ENCODE measurements around the gene TRAF3.
"Not testable (repeated sequence)": the region's sequence is repeated elsewhere in the genome, so short reads cannot be mapped to it uniquely, and the experiment has no call there.

Gene TRAF3

GRCh38 chr14:102891556-102891955 is 114.3 kb downstream of the TRAF3 start:
- DNase-seq (ENCODE audit: low read depth), result peak; percentile 51

- no peak for DNase-seq (ENCODE audit: low read depth)
These were observed 115.4 kb downstream of the TRAF3 start for GRCh38 chr14:102892651-102893050.

- DNase-seq (ENCODE audit: low read depth), result peak; percentile 91
These were observed 116.2 kb downstream of the TRAF3 start for GRCh38 chr14:102893452-102893851.

- DNase-seq (ENCODE audit: low read depth), result not testable (repeated sequence)
These were observed 119.5 kb downstream of the TRAF3 start for GRCh38 chr14:102896735-102897134.

GRCh38 chr14:102897299-102898027 is 120.2 kb downstream of the TRAF3 start:
- DNase-seq (ENCODE audit: low read depth), result no peak

- DNase-seq (ENCODE audit: low read depth), result no peak
These were observed 121.0 kb downstream of the TRAF3 start for GRCh38 chr14:102898298-102898697.

- no peak for DNase-seq (ENCODE audit: low read depth)
These were observed 121.7 kb downstream of the TRAF3 start for GRCh38 chr14:102898776-102899515.

- no peak for DNase-seq (ENCODE audit: low read depth)
These were observed 122.3 kb downstream of the TRAF3 start for GRCh38 chr14:102899516-102899900.

- no peak for DNase-seq (ENCODE audit: low read depth)
These were observed 123.7 kb downstream of the TRAF3 start for GRCh38 chr14:102900631-102901571.

- no peak for DNase-seq (ENCODE audit: low read depth)
These were observed 124.4 kb downstream of the TRAF3 start for GRCh38 chr14:102901633-102902032.

- DNase-seq (ENCODE audit: low read depth), result no peak
These were observed 124.8 kb downstream of the TRAF3 start for GRCh38 chr14:102902086-102902485.

- no peak for DNase-seq (ENCODE audit: low read depth)
These were observed 125.4 kb downstream of the TRAF3 start for GRCh38 chr14:102902523-102903247.

- DNase-seq (ENCODE audit: low read depth), result no peak
These were observed 126.1 kb downstream of the TRAF3 start for GRCh38 chr14:102903248-102903888.

- DNase-seq (ENCODE audit: low read depth), result no peak
These were observed 126.8 kb downstream of the TRAF3 start for GRCh38 chr14:102903889-102904512.

GRCh38 chr14:102905116-102906108 is 128.2 kb downstream of the TRAF3 start:
- DNase-seq (ENCODE audit: low read depth), result no peak

- no peak for DNase-seq (ENCODE audit: low read depth)
These were observed 129.5 kb downstream of the TRAF3 start for GRCh38 chr14:102906616-102907302.

- no peak for DNase-seq (ENCODE audit: low read depth)
These were observed 130.1 kb downstream of the TRAF3 start for GRCh38 chr14:102907303-102907844.

- no peak for DNase-seq (ENCODE audit: low read depth)
These were observed 130.9 kb downstream of the TRAF3 start for GRCh38 chr14:102907980-102908730.
